ENCODE data around the gene TRAPPC10. TPM values are rescaled to one million over a fixed set of nuclear protein-coding genes. Genes with fewer than 3 reads are reported as not detected.
A peak's percentile ranks its signal among the peaks of the same experiment; 100 is the strongest.

TRAPPC10 gene
- total and polyA plus RNA-seq, 9 of the 15 experiments (the other 6 are each of a cell fraction or from before 2014, with no cell fraction given), result 1.1 to 33.8 (median 24.3) TPM

DNA sequence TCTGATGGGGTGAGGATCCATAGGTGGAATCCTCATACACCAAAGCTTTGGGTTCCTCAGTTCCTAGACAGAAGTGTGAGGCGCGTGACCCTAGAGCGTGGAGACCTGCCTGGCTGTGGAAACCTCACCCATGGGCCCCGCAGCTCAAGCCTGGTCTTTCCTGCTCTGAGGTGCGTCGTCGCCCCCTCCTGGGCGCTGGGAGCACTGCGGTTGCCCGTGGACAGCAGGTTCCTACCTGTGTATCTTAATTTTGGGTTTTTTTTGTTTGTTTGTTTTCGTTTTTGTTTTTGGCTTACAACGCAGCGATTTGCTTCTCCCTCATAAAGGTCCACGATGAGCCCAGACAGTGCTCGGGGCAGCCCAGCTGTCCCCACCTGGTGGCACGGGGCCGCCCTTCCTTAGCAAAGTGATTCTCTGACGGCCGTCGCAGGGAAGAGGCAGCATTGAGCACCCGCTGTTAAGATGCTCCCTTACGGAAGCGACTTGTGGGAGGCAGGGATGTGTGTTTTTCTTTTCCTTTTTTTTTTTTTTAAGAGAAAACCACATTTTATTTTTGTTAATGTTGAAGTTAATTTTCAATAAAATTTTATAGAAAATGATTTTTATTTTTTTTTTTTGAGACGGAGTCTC lies 36.5 kb upstream of the TRAPPC10 start (continued):
- TF ChIP-seq MIER1 (IDR thresholded peaks at IDR 0.05; ENCODE audit: low read depth) (no peak), TAF1 (IDR thresholded peaks at IDR 0.05; ENCODE audit: control insufficient read depth, extremely low read depth, insufficient read depth, low read length, severe bottlenecking) (no peak), WHSC1 (IDR thresholded peaks at IDR 0.05; ENCODE audit: low read length) (no peak), PHB (CRISPR knock-in tag; IDR thresholded peaks at IDR 0.05) (no peak), STAG1 (CRISPR knock-in tag; IDR thresholded peaks at IDR 0.05; ENCODE audit: borderline replicate concordance) (peak; percentile 94), ELF4 (CRISPR knock-in tag; IDR thresholded peaks at IDR 0.05) (no peak), TCF7L2 (IDR thresholded peaks at IDR 0.05; ENCODE audit: low read depth, low read length) (no peak), FUS (optimal IDR thresholded peaks at IDR 0.05; ENCODE audit: low read depth, low read length) (no peak), CXXC5 (CRISPR knock-in tag; IDR thresholded peaks at IDR 0.05) (no peak), KDM5B (IDR thresholded peaks at IDR 0.05; ENCODE audit: insufficient replicate concordance, low read depth, low read length) (no peak), BHLHE40 (IDR thresholded peaks at IDR 0.05; ENCODE audit: low read length) (peak; percentile 50), ZNF699 (CRISPR knock-in tag; IDR thresholded peaks at IDR 0.05; ENCODE audit: insufficient replicate concordance) (no peak), MTA1 (IDR thresholded peaks at IDR 0.05; ENCODE audit: borderline replicate concordance) (no peak)
- TF ChIP-seq, protein P1, sequence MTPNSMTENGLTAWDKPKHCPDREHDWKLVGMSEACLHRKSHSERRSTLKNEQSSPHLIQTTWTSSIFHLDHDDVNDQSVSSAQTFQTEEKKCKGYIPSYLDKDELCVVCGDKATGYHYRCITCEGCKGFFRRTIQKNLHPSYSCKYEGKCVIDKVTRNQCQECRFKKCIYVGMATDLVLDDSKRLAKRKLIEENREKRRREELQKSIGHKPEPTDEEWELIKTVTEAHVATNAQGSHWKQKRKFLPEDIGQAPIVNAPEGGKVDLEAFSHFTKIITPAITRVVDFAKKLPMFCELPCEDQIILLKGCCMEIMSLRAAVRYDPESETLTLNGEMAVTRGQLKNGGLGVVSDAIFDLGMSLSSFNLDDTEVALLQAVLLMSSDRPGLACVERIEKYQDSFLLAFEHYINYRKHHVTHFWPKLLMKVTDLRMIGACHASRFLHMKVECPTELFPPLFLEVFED (CRISPR knock-in tag; conservative IDR thresholded peaks at IDR 0.05), result no peak
- TF ChIP-seq, protein P2, sequence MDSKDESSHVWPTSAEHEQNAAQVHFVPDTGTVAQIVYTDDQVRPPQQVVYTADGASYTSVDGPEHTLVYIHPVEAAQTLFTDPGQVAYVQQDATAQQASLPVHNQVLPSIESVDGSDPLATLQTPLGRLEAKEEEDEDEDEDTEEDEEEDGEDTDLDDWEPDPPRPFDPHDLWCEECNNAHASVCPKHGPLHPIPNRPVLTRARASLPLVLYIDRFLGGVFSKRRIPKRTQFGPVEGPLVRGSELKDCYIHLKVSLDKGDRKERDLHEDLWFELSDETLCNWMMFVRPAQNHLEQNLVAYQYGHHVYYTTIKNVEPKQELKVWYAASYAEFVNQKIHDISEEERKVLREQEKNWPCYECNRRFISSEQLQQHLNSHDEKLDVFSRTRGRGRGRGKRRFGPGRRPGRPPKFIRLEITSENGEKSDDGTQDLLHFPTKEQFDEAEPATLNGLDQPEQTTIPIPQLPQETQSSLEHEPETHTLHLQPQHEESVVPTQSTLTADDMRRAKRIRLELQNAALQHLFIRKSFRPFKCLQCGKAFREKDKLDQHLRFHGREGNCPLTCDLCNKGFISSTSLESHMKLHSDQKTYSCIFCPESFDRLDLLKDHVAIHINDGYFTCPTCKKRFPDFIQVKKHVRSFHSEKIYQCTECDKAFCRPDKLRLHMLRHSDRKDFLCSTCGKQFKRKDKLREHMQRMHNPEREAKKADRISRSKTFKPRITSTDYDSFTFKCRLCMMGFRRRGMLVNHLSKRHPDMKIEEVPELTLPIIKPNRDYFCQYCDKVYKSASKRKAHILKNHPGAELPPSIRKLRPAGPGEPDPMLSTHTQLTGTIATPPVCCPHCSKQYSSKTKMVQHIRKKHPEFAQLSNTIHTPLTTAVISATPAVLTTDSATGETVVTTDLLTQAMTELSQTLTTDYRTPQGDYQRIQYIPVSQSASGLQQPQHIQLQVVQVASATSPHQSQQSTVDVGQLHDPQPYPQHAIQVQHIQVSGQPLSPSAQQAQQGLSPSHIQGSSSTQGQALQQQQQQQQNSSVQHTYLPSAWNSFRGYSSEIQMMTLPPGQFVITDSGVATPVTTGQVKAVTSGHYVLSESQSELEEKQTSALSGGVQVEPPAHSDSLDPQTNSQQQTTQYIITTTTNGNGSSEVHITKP (IDR thresholded peaks at IDR 0.05; ENCODE audit: partially characterized antibody), result no peak
- TF ChIP-seq, protein P3, sequence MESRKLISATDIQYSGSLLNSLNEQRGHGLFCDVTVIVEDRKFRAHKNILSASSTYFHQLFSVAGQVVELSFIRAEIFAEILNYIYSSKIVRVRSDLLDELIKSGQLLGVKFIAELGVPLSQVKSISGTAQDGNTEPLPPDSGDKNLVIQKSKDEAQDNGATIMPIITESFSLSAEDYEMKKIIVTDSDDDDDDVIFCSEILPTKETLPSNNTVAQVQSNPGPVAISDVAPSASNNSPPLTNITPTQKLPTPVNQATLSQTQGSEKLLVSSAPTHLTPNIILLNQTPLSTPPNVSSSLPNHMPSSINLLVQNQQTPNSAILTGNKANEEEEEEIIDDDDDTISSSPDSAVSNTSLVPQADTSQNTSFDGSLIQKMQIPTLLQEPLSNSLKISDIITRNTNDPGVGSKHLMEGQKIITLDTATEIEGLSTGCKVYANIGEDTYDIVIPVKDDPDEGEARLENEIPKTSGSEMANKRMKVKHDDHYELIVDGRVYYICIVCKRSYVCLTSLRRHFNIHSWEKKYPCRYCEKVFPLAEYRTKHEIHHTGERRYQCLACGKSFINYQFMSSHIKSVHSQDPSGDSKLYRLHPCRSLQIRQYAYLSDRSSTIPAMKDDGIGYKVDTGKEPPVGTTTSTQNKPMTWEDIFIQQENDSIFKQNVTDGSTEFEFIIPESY (CRISPR knock-in tag; IDR thresholded peaks at IDR 0.05), result peak; percentile 78; the same call in 1 of the 2 replicates
- TF ChIP-seq, protein P4, sequence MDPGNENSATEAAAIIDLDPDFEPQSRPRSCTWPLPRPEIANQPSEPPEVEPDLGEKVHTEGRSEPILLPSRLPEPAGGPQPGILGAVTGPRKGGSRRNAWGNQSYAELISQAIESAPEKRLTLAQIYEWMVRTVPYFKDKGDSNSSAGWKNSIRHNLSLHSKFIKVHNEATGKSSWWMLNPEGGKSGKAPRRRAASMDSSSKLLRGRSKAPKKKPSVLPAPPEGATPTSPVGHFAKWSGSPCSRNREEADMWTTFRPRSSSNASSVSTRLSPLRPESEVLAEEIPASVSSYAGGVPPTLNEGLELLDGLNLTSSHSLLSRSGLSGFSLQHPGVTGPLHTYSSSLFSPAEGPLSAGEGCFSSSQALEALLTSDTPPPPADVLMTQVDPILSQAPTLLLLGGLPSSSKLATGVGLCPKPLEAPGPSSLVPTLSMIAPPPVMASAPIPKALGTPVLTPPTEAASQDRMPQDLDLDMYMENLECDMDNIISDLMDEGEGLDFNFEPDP (CRISPR knock-in tag; IDR thresholded peaks at IDR 0.05), result no peak

All from K562 (cell line).